Measurements from ENCODE around the gene SLC8A1. TPM values are rescaled to one million over a fixed set of nuclear protein-coding genes. Genes with fewer than 3 reads are reported as not detected.

SLC8A1 gene
- total and polyA plus RNA-seq, 2 donors (not counting 1 experiment from before 2014, with no cell fraction given) = 17.4 to 109 TPM

- Histone ChIP-seq H3K4me2 (ENCODE audit: extremely low read depth, insufficient read depth, low read length) (no peak overlapping the region), H4K20me1 (ENCODE audit: control insufficient read depth, extremely low read depth, insufficient read depth, low read length) (no peaks in the 10 kb centered on the region), H2AFZ (ENCODE audit: low read length) (no peak overlapping the region), H3K9ac (ENCODE audit: insufficient read depth, low read length) (no peak overlapping the region), H3K4me1 (ENCODE audit: control insufficient read depth, extremely low read depth, insufficient read depth, low read length) (peaks cover 4% of the 10 kb centered on the region), H3K27me3 (ENCODE audit: control insufficient read depth, insufficient read depth, low read length) (no peaks in the 10 kb centered on the region), H3K9me3 (ENCODE audit: control insufficient read depth, insufficient read depth, low read depth, low read length) (no peaks in the 10 kb centered on the region), H3K4me3 (replicated peaks in 1 of 4; ENCODE audit: control extremely low read depth in 1 of 4, insufficient read depth in 1 of 4, low read depth in 3 of 4, low read length in 4 of 4) (no peak overlapping the region), H3K27ac (ENCODE audit: insufficient read depth, low read length) (no peak overlapping the region), H3K79me2 (ENCODE audit: control insufficient read depth, insufficient read depth, low read length) (no peaks in the 10 kb centered on the region), H3K36me3 (ENCODE audit: control insufficient read depth, insufficient read depth, low read length) (no peaks in the 10 kb centered on the region)
- TF ChIP-seq CTCF (conservative IDR thresholded peaks at IDR 0.05 in 1 of 2, IDR thresholded peaks at IDR 0.05 in 1 of 2; ENCODE audit: low read depth in 1 of 2, low read length in 2 of 2) (no peak), EZH2 (IDR thresholded peaks at IDR 0.05; ENCODE audit: low read length, missing control alignments) (no peak)
- no peak for DNase-seq (ENCODE audit: low read depth in 2 of 2)
Observed at GRCh38 chr2:40168032-40168431, 283.9 kb downstream of the SLC8A1 start.

- H3K4me2 ChIP-seq (ENCODE audit: extremely low read depth, insufficient read depth, low read length) = no peak overlapping the region
- no peaks in the 10 kb centered on the region for H3K27me3 ChIP-seq (ENCODE audit: control insufficient read depth, insufficient read depth, low read length)
- H3K27ac ChIP-seq (ENCODE audit: insufficient read depth, low read length) = no peak overlapping the region
- no peak overlapping the region for H3K4me3 ChIP-seq (replicated peaks in 1 of 4; ENCODE audit: control extremely low read depth in 1 of 4, insufficient read depth in 1 of 4, low read depth in 3 of 4, low read length in 4 of 4)
- no peaks in the 10 kb centered on the region for H3K79me2 ChIP-seq (ENCODE audit: control insufficient read depth, insufficient read depth, low read length)
- H4K20me1 ChIP-seq (ENCODE audit: control insufficient read depth, extremely low read depth, insufficient read depth, low read length) = no peaks in the 10 kb centered on the region
- peaks cover 4% of the 10 kb centered on the region for H3K4me1 ChIP-seq (ENCODE audit: control insufficient read depth, extremely low read depth, insufficient read depth, low read length)
- no peaks in the 10 kb centered on the region for H3K36me3 ChIP-seq (ENCODE audit: control insufficient read depth, insufficient read depth, low read length)
- H3K9ac ChIP-seq (ENCODE audit: insufficient read depth, low read length) = no peak overlapping the region
- H2AFZ ChIP-seq (ENCODE audit: low read length) = no peak overlapping the region
- no peak for DNase-seq (ENCODE audit: low read depth in 2 of 2)
- no peaks in the 10 kb centered on the region for H3K9me3 ChIP-seq (ENCODE audit: control insufficient read depth, insufficient read depth, low read depth, low read length)
- TF ChIP-seq EZH2 (IDR thresholded peaks at IDR 0.05; ENCODE audit: low read length, missing control alignments) (no peak), CTCF (conservative IDR thresholded peaks at IDR 0.05 in 1 of 2, IDR thresholded peaks at IDR 0.05 in 1 of 2; ENCODE audit: low read depth in 1 of 2, low read length in 2 of 2) (no peak)
Observed at GRCh38 chr2:40166006-40166405, 285.9 kb downstream of the SLC8A1 start.

DNA sequence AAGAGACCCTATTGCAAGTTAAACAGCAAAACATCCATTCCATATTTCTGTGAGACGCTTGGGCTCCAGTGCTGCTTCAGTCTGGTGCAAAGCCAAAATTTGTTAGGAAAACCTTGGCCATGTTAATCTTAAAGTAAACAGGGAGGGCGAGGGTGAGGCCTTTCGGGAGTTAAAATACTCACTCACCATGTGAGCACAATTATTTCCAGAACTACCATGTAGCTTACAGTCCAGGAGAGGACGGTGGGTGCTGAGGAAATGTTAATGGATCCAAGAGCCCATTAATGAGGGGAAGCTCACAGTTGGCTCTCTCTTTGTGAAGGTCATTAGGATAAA lies 286.4 kb downstream of the SLC8A1 start:
- Histone ChIP-seq H3K9ac (ENCODE audit: insufficient read depth, low read length) (no peak overlapping the region), H3K9me3 (ENCODE audit: control insufficient read depth, insufficient read depth, low read depth, low read length) (no peaks in the 10 kb centered on the region), H3K4me3 (replicated peaks in 1 of 4; ENCODE audit: control extremely low read depth in 1 of 4, insufficient read depth in 1 of 4, low read depth in 3 of 4, low read length in 4 of 4) (no peak overlapping the region), H3K4me1 (ENCODE audit: control insufficient read depth, extremely low read depth, insufficient read depth, low read length) (peaks cover 4% of the 10 kb centered on the region), H3K4me2 (ENCODE audit: extremely low read depth, insufficient read depth, low read length) (peak overlapping the region; percentile 11), H4K20me1 (ENCODE audit: control insufficient read depth, extremely low read depth, insufficient read depth, low read length) (no peaks in the 10 kb centered on the region), H3K27me3 (ENCODE audit: control insufficient read depth, insufficient read depth, low read length) (no peaks in the 10 kb centered on the region), H3K27ac (ENCODE audit: insufficient read depth, low read length) (no peak overlapping the region), H3K36me3 (ENCODE audit: control insufficient read depth, insufficient read depth, low read length) (no peaks in the 10 kb centered on the region), H2AFZ (ENCODE audit: low read length) (peak overlapping the region; percentile 49), H3K79me2 (ENCODE audit: control insufficient read depth, insufficient read depth, low read length) (no peaks in the 10 kb centered on the region)
- peak in 1 of 2 donors; percentile 73 for DNase-seq (ENCODE audit: low read depth in 2 of 2)
- TF ChIP-seq EZH2 (IDR thresholded peaks at IDR 0.05; ENCODE audit: low read length, missing control alignments) = no peak
- TF ChIP-seq CTCF (conservative IDR thresholded peaks at IDR 0.05 in 1 of 2, IDR thresholded peaks at IDR 0.05 in 1 of 2; ENCODE audit: low read depth in 1 of 2, low read length in 2 of 2) = no peak
